H1 (cell line): ENCODE measurements around the gene OTUD5. TPM values are rescaled to one million over a fixed set of nuclear protein-coding genes. Genes with fewer than 3 reads are reported as not detected.

Source experiments
- CTCF ChIA-PET: fragments of 300-600 bp; sonication (Branson Sonifier 250); formaldehyde crosslinking; loops from one replicate; lab custom pipeline; 2021; ENCODE audit not compliant: partially characterized antibody; lab: Charles Lee
- POLR2A ChIA-PET: fragments of 300-600 bp; sonication (Branson Sonifier 250); formaldehyde crosslinking; loops from one replicate; lab custom pipeline; 2021; ENCODE audit warnings: inconsistent platforms; ENCODE audit not compliant: partially characterized antibody; lab: Charles Lee
- DNase-seq, 2 experiments: peaks; one replicate each; pipeline versions ENCODE4 v3.0.0 to v3.0.0-alpha.2; 2010 to 2022; ENCODE audit warnings: low spot score in 2 of 2, low read depth in 1 of 2, mixed read lengths in 1 of 2
- FAIRE-seq: peaks from 2 replicates; lab custom pipeline; 2011; peaks lifted over from hg19 to GRCh38; lab: Jason Lieb, UNC
- H2AFZ ChIP-seq: 2 replicates; pipeline ENCODE4 v1.8.1; 2012; ENCODE audit warnings: low read length, inconsistent platforms
- H2AK5ac ChIP-seq: 2 replicates; pipeline ENCODE4 v1.6.1; 2013; ENCODE audit warnings: low read depth, low read length
- H2BK120ac ChIP-seq: replicated peaks from 2 replicates; pipeline ENCODE3; 2013; ENCODE audit warnings: low read depth, low read length, inconsistent platforms
- H2BK12ac ChIP-seq: 2 replicates; pipeline ENCODE4 v1.6.1; 2013; ENCODE audit warnings: low read depth, low read length
- H2BK15ac ChIP-seq: 2 replicates; pipeline ENCODE4 v1.6.1; 2013; ENCODE audit warnings: low read length
- H2BK20ac ChIP-seq: 2 replicates; pipeline ENCODE4 v1.6.1; 2013; ENCODE audit warnings: low read length
- H2BK5ac ChIP-seq: 2 replicates; pipeline ENCODE4 v1.6.1; 2013; ENCODE audit warnings: low read depth, low read length
- H3K14ac ChIP-seq: 2 replicates; pipeline ENCODE4 v1.6.1; 2013; ENCODE audit warnings: inconsistent platforms; ENCODE audit not compliant: insufficient read length
- H3K18ac ChIP-seq: 2 replicates; pipeline ENCODE4 v1.6.1; 2013; ENCODE audit warnings: low read length; ENCODE audit errors: extremely low read depth
- H3K23ac ChIP-seq: 2 replicates; pipeline ENCODE4 v1.6.1; 2013; ENCODE audit warnings: inconsistent platforms; ENCODE audit not compliant: insufficient read length
- H3K23me2 ChIP-seq: 2 replicates; pipeline ENCODE4 v1.6.1; 2013; ENCODE audit warnings: low read depth, low read length
- H3K27ac ChIP-seq: 2 replicates; pipeline ENCODE4 v1.6.1; 2011; ENCODE audit warnings: low read depth, low read length, inconsistent platforms
- H3K27me3 ChIP-seq, 4 experiments: replicated peaks in 1 of 4; 1 replicate in 1 of 4; 2 replicates in 3 of 4; pipeline versions ENCODE4 v1.6.1 to v1.8.1; 2011 to 2013; ENCODE audit warnings: low read length in 3 of 4, mild to moderate bottlenecking in 3 of 4, inconsistent platforms in 2 of 4, mixed read lengths in 2 of 4, moderate library complexity in 1 of 4; ENCODE audit not compliant: control insufficient read depth in 3 of 4, insufficient read depth in 3 of 4; ENCODE audit errors: extremely low read depth in 1 of 4
- H3K36me3 ChIP-seq, 4 experiments: 2 replicates each; pipeline versions ENCODE4 v1.6.1 to v1.8.1; 2011 to 2013; ENCODE audit warnings: mild to moderate bottlenecking in 4 of 4, low read length in 3 of 4, moderate library complexity in 2 of 4, control low read depth in 1 of 4, inconsistent platforms in 1 of 4; ENCODE audit not compliant: insufficient read depth in 4 of 4, control insufficient read depth in 2 of 4
- H3K4ac ChIP-seq: replicated peaks from 2 replicates; pipeline ENCODE3; 2013; ENCODE audit warnings: low read length, low read depth, mixed read lengths, inconsistent platforms; ENCODE audit not compliant: insufficient read length
- H3K4me1 ChIP-seq, 4 experiments: replicated peaks in 1 of 4; 1 replicate in 1 of 4; 2 replicates in 3 of 4; pipeline versions ENCODE4 v1.6.1 to v1.8.1; 2011 to 2013; ENCODE audit warnings: low read length in 3 of 4, inconsistent platforms in 2 of 4, mixed read lengths in 1 of 4; ENCODE audit not compliant: insufficient read depth in 4 of 4, control insufficient read depth in 3 of 4
- H3K4me2 ChIP-seq, 2 experiments: 2 replicates each; pipeline versions ENCODE4 v1.6.1 to v1.8.1; 2011 to 2013; ENCODE audit warnings: low read depth in 2 of 2, low read length in 2 of 2, control low read depth in 1 of 2, inconsistent platforms in 1 of 2, mild to moderate bottlenecking in 1 of 2; ENCODE audit not compliant: insufficient read depth in 1 of 2
- H3K4me3 ChIP-seq, 4 experiments: fragments of 200-600, 300-600 bp in 1 of 4; sonication (generic), shearing (Covaris generic), sonication (Bioruptor Twin) in 1 of 4; 2 replicates each; pipeline versions ENCODE4 v1.5.1 to v1.8.1; 2011 to 2016; ENCODE audit warnings: low read length in 4 of 4, low read depth in 3 of 4, control low read depth in 2 of 4, inconsistent platforms in 2 of 4, mild to moderate bottlenecking in 2 of 4, mixed read lengths in 1 of 4, moderate library complexity in 1 of 4; ENCODE audit not compliant: insufficient read depth in 2 of 4; ENCODE audit errors: extremely low read depth in 1 of 4
- H3K56ac ChIP-seq: replicated peaks from 2 replicates; pipeline ENCODE3; 2013; ENCODE audit warnings: low read depth, mild to moderate bottlenecking, mixed read lengths, low read length, inconsistent platforms; ENCODE audit not compliant: insufficient read length
- H3K79me1 ChIP-seq: 2 replicates; pipeline ENCODE4 v1.6.1; 2013; ENCODE audit warnings: low read depth, low read length, control low read depth
- H3K79me2 ChIP-seq, 2 experiments: 2 replicates each; pipeline versions ENCODE4 v1.6.1 to v1.8.1; 2012 to 2013; ENCODE audit warnings: low read length in 2 of 2, mild to moderate bottlenecking in 2 of 2, inconsistent platforms in 1 of 2; ENCODE audit not compliant: insufficient read depth in 2 of 2, control insufficient read depth in 1 of 2
- H3K9ac ChIP-seq, 4 experiments: replicated peaks in 1 of 4; 1 replicate in 1 of 4; 2 replicates in 3 of 4; pipeline versions ENCODE4 v1.6.1 to v1.8.1; 2011 to 2013; ENCODE audit warnings: low read depth in 3 of 4, low read length in 3 of 4, control low read depth in 2 of 4, mild to moderate bottlenecking in 2 of 4, moderate library complexity in 2 of 4, inconsistent platforms in 1 of 4; ENCODE audit errors: extremely low read depth in 1 of 4
- H3K9me3 ChIP-seq, 2 experiments: 2 replicates each; pipeline versions ENCODE4 v1.6.1 to v1.8.1; 2012 to 2013; ENCODE audit warnings: mild to moderate bottlenecking in 2 of 2, moderate library complexity in 2 of 2, control low read depth in 1 of 2, inconsistent platforms in 1 of 2, low read depth in 1 of 2, low read length in 1 of 2, mixed read lengths in 1 of 2; ENCODE audit not compliant: insufficient read depth in 2 of 2
- H4K20me1 ChIP-seq, 2 experiments: replicated peaks in 1 of 2; 2 replicates each; pipeline versions ENCODE3 to v1.8.1; 2011 to 2013; ENCODE audit warnings: inconsistent platforms in 2 of 2, low read length in 2 of 2, mild to moderate bottlenecking in 1 of 2; ENCODE audit not compliant: insufficient read depth in 2 of 2, control insufficient read depth in 1 of 2
- H4K5ac ChIP-seq: 2 replicates; pipeline ENCODE4 v1.6.1; 2013; ENCODE audit warnings: low read length, low read depth, mixed read lengths, inconsistent platforms; ENCODE audit not compliant: insufficient read length
- H4K8ac ChIP-seq: 2 replicates; pipeline ENCODE4 v1.8.0; 2013; ENCODE audit warnings: mild to moderate bottlenecking, moderate library complexity, low read length, inconsistent platforms; ENCODE audit not compliant: insufficient read depth; ENCODE audit errors: extremely low read depth
- H4K91ac ChIP-seq: replicated peaks from 2 replicates; pipeline ENCODE3; 2013; ENCODE audit warnings: low read length, mixed read lengths, inconsistent platforms; ENCODE audit not compliant: insufficient read length
- ATF2 ChIP-seq: IDR thresholded peaks from 2 replicates; pipeline ENCODE4 v1.6.1; 2012; ENCODE audit warnings: low read length, inconsistent platforms
- EZH2 ChIP-seq: fragments of 200-600 bp; sonication (generic); IDR thresholded peaks from 2 replicates; pipeline ENCODE4 v1.7.1; 2012; ENCODE audit warnings: low read depth, mild to moderate bottlenecking, moderate library complexity, low read length, inconsistent platforms; ENCODE audit not compliant: severe bottlenecking
- NRF1 ChIP-seq: IDR thresholded peaks from 2 replicates; pipeline ENCODE4 v1.6.1; 2011; ENCODE audit warnings: mild to moderate bottlenecking, low read depth, low read length, improper control_type of control experiment
- WGBS, 2 experiments: shearing (Covaris generic) in 1 of 2; methylation state at CpG; one replicate each; pipeline versions ENCODE4 v1.1.6 to v1.1.7; 2013 to 2015; ENCODE audit warnings: low lambda C conversion rate in 2 of 2, mixed read lengths in 2 of 2, inconsistent platforms in 1 of 2, low coverage in 1 of 2, missing lambda C conversion rate in 1 of 2; ENCODE audit not compliant: insufficient replicate concordance in 2 of 2, insufficient coverage in 1 of 2, insufficient read length in 1 of 2; ENCODE audit errors: extremely low coverage in 1 of 2, missing lambda C conversion rate in 1 of 2; 5-methylcytosine and 5-hydroxymethylcytosine counted together
- polyA plus RNA-seq, 7 experiments: library from polyadenylated mRNA; depleted of rRNA in 3 of 7; stranded (reverse) in 5 of 7; unstranded in 2 of 7; fragments of >200 nt in 5 of 7; fragments of 200-250 nt in 2 of 7; gene quantifications; 1 replicate in 5 of 7; 2 replicates in 1 of 7; 4 replicates in 1 of 7; pipeline versions ENCODE4 v1.2.1 to v1.2.3, GENCODE V29; 2011 to 2013; ENCODE audit warnings: missing spikeins in 2 of 7, mixed read lengths in 2 of 7
- total RNA-seq: library from RNA; stranded (reverse); fragmentation: NEBNext Ultra II Directional; extraction: Animal tissue kit (Norgen Biotek cat#: 25700); gene quantifications from 2 replicates; pipeline ENCODE4 v1.2.1, GENCODE V29; 2021

The OTUD5 gene
- total and polyA plus RNA-seq, 2 of the 8 experiments (the other 6 are each of a cell fraction or from before 2014, with no cell fraction given), result 46.3 to 53.5 TPM

GRCh38 chrX:48883729-48884128 lies 73.7 kb downstream of the OTUD5 start:
- Histone ChIP-seq H2BK15ac (no peak overlapping the region), H3K27ac (no peak overlapping the region), H2AK5ac (no peak overlapping the region), H2BK12ac (no peak overlapping the region), H3K79me2 (no peaks in the 10 kb centered on the region), H2BK5ac (no peak overlapping the region), H3K4me1 (no peaks in the 10 kb centered on the region), H4K20me1 (no peaks in the 10 kb centered on the region), H3K18ac (no peak overlapping the region), H4K91ac (no peak overlapping the region), H3K4me3 (no peak overlapping the region), H3K14ac (no peak overlapping the region), H3K9ac (no peak overlapping the region), H3K79me1 (no peaks in the 10 kb centered on the region), H3K4me2 (no peak overlapping the region), H4K5ac (no peak overlapping the region), H2AFZ (no peak overlapping the region), H3K9me3 (no peaks in the 10 kb centered on the region), H3K36me3 (no peaks in the 10 kb centered on the region), H3K56ac (no peak overlapping the region), H3K27me3 (no peaks in the 10 kb centered on the region), H3K23ac (no peak overlapping the region), H3K4ac (no peak overlapping the region), H4K8ac (no peak overlapping the region), H2BK120ac (no peak overlapping the region), H3K23me2 (no peaks in the 10 kb centered on the region), H2BK20ac (no peak overlapping the region)
- no peak for DNase-seq
- ChIA-PET CTCF (interaction anchor here (0.7 to 0.8 kb wide), 2 partner anchors 29 to 57 kb away, joined by 3 read pairs; no protein-coding TSS in a partner anchor), POLR2A (interaction anchor here (0.7 to 1.3 kb wide), 3 partner anchors 14 to 184 kb away, joined by 3 to 4 read pairs (median 3); partner anchors contain the start of genes PQBP1 and TIMM17B)
- WGBS, 2 experiments, result 86% methylated on average over 7 of the region's 10 CpGs; no CpG with 5 or more reads in 1 of the 2 experiments
- no peak for FAIRE-seq
- TF ChIP-seq EZH2, result no peak
- no peak for TF ChIP-seq ATF2
- TF ChIP-seq NRF1, result no peak
